HG03571 (cell line): ENCODE data around the gene NUMB.
"Not testable (repeated sequence)": the region's sequence is repeated elsewhere in the genome, so short reads cannot be mapped to it uniquely, and the experiment has no call there.

Experiments used
- ATAC-seq: cut with Tn5 transposase; IDR thresholded peaks from one replicate; pipeline ENCODE4 v1.9.1; 2021; ENCODE audit not compliant: unreplicated experiment

Gene NUMB

DNA sequence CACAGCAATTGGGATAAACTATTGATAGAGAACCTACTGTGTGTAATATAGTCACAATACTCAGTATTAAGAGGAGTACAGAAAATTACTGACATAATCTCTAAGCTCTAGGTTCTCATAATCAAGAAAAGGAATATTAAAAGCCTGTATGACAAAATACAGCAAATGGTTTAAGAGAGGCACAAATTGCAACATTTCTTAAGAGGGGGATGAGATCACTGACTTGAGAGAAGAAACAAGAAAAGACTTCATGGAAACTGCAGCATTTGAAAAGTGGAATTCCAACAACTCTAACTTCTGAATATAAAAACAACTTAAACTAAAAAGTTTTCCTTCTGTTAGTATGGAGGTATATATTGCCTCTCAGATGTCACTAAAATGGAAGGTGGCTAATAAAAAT is 89.7 kb downstream of the NUMB start:
- ATAC-seq: no peak

DNA sequence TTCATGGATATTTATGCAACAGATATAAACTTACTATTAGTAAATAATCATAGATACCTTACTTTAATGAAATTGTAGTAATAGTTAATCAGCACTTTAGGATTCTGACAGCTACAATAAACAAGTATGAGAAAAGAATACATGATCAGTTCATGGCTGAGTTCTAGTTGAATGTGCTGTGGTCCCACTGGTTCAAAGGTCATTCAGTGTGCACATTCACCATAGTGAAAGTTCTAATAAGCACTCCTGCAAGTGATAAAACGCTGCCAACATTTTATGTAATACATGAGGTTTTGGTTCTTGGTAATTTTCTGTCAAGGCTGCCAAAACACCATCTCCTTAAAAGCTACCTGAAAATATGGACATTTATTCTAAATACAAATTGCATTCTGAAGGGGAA is 92.6 kb downstream of the NUMB start:
- ATAC-seq: no peak

DNA sequence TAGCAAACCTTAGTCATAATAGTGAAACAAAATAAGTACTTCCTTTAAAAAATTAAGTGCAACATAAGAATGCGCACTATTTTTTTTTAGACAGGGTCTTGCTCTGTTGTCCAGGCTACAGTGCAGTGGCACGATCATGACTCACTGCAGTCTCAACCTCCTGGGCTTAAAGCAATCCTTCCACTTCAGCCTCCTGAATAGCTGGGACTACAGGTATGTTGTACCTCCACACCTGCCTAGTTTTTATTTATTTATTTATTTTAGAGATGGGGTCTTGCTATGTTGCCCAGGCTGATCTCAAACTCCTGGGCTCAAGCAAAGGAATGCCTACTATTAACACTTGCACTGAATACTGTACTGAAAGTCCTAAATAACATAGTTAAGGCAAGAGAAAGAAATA is 93.8 kb downstream of the NUMB start:
- no peak for ATAC-seq

DNA sequence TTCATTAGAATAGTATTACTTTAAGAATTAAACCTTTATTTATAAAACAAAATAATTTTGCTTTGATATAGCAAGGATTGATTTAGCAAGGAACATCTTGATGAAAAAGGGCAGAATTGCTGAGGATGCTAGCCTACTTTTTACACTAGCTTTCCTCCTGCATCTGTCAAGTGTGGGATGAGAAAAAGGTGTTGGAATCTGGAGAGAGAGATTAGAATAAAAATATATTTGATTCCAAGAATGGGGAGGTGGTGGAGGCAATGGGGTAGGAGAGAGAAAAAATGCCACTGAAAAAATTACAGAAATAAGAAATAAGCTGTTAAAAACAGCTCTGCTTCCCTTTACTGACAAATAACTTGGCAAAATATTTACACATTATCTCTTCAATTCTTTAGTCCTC is 98.9 kb downstream of the NUMB start:
- no peak for ATAC-seq

DNA sequence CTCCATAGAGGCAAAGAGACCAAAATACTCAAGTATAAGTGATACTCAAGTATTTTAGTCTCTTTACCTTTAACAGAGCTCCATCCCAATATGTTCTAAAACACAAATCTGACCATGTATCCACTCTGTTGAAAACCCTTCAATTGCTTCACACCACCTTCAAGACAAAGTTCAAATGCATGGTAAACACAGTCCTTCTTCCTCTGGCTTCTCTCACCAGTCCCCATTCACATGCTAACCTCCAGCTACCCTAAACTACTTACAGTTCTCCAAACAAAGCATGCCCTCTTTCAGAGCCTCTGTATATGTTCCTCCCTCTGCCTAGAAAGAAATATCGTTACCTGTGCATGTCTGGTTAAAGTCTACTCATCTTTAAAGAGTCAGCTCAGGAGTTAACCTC is 100.2 kb downstream of the NUMB start:
- ATAC-seq: no peak

DNA sequence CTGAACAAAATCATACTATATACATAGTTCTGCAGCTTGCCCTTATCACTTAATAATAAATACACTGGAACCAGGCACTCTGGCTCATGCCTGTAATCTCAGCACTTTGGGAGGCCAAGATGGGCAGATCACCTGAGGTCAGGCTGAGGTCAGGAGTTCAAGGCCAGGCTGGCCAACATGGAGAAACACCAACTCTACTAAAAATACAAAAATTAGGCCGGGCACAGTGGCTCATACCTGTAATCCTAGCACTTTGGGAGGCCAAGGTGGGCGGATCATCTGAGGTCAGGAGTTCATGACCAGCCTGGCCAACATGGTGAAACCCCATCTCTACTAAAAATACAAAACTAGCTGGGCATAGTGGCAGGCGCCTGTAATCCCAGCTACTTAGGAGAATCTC is 109.3 kb downstream of the NUMB start:
- ATAC-seq: not testable (repeated sequence)

DNA sequence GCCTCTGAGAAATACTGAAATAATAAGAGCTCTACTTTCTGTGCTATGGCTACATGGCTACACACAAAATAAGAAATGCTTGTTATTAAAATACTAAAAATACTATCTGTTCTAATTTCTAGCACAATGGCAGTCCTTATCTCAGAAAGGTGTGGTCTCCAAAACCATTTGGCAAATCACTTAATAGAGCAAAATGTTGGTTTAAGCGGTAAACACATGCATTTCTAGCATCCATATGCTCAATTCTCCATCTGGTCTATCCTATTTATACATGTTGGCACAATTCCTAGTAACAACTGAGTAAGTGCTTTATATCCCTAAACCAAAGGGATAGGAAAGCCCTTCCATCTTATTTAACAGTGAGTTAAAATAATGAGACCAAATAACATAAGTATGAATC is 114.0 kb downstream of the NUMB start:
- ATAC-seq: no peak

DNA sequence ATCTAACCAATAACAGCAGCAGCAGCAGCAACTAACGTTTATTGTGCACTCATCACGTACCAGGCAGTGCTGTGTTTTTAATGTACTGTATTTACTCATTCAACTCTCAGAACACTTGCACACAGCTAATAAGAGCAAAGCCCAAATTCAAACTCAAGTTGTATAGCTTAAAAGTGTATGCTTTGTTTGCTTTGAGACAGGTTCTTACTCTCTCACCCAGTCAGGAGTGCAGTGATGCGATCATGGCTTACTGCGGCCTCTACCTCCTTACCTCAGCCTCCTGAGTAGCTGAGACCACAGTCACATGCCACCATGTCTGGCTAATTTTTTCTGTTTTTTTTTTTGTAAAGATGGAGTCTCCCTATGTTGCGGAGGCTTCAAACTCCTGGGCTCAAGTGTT is 115.7 kb downstream of the NUMB start:
- no peak for ATAC-seq

DNA sequence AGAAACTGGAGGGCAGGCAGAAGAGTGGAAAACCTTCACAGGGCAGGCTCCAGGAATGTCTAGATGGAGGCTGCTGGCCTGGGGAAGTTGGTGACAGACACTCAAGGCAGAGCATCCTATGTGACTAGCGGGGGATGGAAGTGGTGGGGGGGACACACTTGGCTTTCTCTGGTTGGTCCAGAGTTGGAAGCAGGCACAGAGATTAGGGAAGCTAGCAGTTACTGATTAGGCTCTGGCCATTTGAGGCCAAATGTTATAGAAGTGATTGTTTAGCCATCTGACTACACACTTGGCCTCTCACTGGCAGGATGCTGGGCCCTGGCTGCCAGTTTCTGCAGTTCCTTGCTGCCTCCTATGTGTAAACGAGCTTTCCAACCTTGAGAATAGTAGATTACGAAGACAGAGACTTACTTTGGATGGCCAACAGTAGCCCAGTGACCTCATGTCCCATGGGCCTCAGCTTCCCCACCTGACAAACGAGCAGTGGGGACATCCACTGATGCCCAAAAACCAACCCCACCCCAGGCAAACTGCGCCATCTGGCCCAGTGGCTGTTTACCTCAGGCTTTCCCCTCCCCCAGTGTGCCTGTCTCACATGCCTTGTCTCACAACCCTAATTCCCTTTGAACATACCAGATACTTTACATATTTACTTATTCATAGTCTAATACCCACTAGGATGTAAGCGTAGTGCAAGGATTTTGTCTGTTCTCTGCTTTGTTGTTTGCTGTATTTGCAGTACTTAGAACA is 118.3 kb downstream of the NUMB start:
- no peak for ATAC-seq

DNA sequence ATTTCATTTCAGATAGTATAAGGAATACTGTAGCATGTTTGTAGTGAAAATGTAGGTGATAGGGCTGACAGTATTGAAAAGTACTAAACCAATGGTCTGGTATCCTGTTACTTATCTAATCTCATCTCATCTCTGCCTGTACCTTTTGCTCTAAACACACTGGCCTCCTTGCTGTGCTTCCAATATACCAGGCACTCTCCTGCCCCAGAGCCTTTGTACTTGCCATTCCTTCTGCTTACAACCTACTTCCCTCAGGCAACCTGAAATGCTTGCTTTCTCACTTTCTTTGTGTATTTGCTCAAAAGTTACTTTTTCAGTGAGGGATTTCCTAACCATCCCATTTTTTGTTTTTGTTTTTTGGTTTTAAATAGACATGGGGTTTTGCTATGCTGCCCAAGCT is 119.1 kb downstream of the NUMB start:
- no peak for ATAC-seq

DNA sequence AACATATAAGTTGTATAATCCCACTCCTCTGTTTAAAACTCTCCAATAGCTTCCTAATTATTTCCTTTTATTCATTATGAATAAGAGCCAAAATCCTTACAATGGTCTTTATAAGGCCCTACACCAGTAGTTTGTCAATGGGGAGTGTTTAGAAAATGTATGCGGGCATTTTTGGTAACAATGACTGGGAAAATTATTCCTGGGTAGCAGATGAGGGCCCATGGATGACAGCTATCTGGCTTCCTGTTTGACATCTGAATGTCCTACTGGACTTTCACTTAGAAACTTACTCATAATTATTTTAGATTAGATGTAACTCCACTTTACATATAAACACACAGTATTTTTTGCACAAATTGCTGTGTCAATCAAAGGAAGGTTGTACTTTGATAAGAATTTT is 119.8 kb downstream of the NUMB start:
- no peak for ATAC-seq

DNA sequence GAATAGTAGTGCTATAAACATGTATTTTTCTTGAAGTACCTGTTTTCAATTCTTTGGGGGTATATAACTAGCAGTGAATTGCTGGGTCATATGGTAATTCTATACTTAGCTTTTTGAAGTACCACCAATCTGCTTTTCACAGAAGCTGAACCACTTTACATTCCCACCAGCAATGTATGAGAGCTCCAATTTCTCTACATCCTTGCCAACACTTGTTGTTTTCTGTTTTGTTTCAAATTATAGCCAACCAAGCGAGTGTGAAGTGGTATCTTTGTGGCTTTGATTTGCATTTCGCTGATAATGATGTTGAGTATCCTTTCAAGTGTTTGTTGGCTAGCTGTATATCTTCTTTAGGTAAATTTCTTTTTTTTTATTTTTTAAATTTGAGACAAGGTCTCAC is 125.3 kb downstream of the NUMB start:
- ATAC-seq: no peak

DNA sequence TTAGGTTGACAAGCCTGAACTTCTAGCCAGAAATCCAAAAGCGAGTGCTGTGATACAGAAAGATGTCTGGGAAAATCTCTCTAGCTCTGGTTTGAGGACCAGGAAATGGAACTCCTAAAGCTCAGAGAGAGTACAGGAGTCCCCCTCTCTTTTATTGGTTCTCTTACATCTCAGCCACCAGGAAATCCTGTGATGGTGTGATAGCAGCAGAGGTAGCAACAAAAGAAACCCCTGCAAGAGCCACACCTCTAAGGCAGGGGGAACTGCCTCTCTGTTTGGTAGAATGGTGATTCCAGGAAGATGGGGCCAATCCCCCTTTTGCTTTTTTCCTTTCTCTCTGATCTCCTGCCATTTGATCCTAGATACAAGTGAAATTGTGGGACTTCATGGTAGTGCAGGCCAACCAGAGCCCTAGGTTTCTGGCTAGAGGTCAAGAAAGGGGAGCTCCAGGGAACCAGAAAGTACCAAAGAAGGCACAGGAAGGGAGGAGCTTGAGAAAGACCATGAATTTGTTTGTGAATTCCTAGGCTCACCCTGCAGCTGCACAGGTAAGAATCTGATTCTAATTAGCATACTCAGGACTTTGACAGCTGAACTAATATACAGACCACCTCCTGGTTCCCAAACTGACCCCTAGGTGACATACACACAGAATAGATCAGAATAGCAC is 132.6 kb downstream of the NUMB start:
- ATAC-seq: no peak

DNA sequence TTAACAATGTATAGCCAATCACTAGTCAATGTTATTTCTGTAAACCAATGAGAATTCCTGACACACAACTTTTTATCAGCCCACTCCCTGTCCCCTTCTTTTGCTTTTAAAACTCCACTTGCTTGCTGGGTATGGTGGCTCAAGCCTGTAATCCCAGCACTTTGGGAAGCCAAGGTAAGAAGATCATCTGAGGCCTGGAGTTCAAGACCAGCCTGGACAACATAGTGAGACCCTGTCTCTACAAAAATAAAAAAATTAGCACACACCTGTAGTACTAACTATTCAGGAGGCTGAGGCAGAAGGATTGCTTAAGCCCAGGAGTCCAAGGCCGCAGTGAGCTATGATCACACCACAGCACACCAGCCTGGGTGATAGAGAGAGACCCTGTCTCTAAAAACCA is 133.3 kb downstream of the NUMB start:
- ATAC-seq: no peak

DNA sequence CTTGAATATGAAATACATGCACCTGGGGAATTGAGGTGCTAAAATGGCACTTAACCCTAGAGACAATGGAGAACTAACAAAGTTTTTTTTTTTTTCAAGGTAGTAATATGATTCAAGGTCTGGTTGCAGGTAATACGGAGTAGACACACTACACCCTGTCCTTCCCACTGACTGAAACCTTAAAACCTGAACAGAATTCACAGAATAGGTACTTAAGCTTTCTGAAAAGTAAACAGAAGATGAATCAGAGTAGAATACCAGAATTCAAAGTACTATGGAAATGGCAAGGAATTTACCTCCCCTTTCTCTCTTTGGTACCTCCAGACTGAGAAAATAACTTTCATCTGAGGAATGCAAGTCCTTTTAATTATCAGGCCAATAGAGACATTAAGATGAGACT is 133.8 kb downstream of the NUMB start:
- no peak for ATAC-seq

DNA sequence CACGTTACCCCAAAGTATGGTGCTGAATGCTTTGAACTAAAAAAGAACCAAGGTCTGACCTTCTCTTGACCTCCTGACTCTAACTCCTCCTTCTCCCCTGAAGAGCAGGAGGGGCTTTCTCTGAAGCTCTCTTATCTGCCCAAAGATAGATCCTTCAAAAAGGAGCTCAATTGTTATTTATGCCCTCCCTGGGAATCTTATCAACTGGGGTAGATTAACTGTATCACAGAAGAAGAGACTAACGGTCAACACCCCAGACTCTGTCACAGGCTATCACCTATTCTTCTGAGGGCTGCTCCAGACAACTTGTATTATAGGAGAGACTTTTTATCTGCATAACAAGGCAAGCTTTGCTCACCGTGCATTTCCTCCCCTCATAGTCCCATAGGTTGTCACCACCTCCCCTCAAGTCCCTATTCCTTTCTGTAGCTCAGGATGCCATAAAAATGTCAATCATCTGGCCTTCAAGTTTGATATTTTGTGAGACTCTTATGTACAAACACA is 134.4 kb downstream of the NUMB start:
- no peak for ATAC-seq

DNA sequence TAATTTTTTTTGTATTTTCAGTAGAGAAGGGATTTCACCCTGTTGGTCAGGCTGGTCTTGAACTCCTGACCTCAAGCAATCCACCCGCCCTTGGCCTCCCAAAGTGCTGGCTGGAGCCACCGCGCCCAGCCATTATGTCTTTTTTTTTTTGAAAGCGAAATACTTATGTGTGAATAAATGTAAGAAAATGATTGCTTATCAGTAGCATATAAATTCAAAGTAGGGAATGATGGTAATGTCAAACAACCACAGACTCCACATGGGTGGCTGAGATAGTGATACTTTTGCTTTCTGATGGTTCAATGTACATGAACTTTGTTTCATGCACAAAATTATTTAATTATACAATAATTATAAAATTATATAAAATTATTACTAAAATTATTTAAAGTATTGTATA is 145.2 kb downstream of the NUMB start:
- no peak for ATAC-seq

DNA sequence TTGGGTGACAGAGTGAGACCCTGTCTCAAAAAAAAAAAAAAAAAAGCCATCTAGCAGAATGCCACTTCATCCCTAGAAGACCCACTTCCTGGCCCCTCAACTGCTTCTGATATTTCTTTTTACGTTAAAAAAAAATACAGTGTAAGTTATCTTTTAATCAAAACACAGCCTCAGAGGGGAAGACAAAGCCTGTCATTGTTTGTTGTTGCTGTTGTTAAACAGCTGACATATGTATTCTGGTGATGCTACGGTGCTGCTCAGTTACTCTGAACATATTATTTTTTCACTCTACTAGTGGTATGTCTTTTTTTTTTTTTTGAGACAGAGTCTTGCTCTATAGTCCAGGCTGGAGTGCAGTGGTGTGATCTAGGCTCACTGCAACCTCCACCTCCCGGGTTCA is 145.7 kb downstream of the NUMB start:
- ATAC-seq: no peak

DNA sequence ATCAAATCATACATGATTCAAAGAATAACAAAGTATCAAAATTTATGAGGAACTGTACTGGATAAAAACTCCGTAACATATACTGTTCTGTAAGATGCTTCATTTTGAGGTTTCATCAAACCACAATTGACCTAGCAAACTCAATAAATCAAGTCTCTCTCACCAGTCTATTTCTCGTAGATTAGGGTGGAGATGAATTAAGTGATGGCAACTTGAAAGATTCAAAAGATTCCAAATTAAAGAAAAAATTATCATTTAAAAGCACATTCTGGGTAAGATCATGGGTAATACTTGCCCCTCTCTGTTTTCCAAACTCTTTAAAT is 146.7 kb downstream of the NUMB start:
- no peak for ATAC-seq

DNA sequence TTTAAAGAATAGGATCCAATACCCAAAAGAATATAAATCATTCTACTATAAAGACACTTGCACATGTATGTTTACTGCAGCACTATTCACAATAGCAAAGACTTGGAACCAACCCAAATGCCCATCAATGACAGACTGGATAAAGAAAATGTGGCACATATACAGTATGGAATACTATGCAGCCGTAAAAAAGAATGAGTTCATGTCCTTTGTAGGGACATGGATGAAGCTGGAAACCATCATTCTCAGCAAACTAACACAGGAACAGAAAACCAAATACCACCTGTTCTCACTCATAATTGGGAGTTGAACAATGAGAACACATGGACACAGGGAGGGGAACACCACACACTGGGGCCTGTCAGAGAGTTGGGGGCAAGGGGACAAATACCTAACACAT is 149.1 kb downstream of the NUMB start:
- ATAC-seq: not testable (repeated sequence)

DNA sequence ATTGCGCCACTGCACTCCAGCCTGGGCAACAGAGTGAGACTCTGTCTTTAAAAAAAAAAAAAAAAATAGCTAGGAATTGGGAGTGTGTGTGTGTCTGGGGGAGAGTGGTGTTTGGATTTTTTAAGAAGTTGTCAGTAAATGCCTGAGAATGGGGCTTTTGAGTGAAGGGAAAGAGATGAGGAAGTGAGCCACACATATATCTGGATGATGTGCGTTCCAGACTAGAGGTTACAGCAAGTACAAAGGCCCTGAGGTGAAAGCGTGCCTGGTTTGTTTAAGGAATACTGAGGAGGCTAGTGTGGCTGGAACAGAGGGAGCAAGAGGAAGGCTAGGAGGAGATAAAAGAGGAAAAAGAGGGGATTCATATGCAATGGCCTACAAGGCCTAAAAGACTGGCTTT is 151.1 kb downstream of the NUMB start:
- ATAC-seq: no peak

DNA sequence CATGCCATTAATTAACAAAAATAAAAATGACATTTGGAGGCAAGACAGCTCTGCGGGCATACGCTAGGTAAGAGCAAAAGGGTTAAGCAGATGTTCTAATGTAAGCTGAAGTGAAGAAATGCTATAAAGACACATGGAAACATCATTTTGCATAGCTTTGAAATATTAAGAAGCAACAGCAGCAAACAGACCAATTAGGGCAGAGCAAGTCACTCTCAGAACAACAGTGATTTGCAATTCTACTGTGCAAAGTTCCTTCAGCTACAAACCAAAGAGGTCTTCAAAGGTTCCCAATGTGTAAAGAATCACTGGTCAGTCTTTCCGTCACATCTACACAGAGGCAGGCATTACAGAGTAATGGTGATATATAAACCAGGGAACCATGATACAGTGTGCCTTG is 152.8 kb downstream of the NUMB start:
- no peak for ATAC-seq
